ENCODE results near the gene PTPRT. TPM values are rescaled to one million over a fixed set of nuclear protein-coding genes. Genes with fewer than 3 reads are reported as not detected.

Gene PTPRT
- total RNA-seq, 1 experiment from 2014 or later, result not detected

- ChIA-PET CTCF (no interaction called here), POLR2A (no interaction called here)
- no peak for ATAC-seq
- intact Hi-C loops (cut with micrococcal nuclease; ENCODE audit: unreplicated experiment), result no loop called here
- H3K27me3 ChIP-seq (ENCODE audit: control insufficient read depth, insufficient read depth, low read length), result no peaks in the 10 kb centered on the region
- TF ChIP-seq REST (IDR thresholded peaks at IDR 0.05; ENCODE audit: insufficient read depth in 1 of 2, low read depth in 2 of 2, low read length in 1 of 2), result no peak
- TF ChIP-seq POLR2AphosphoS5 (IDR thresholded peaks at IDR 0.05; ENCODE audit: low read depth, low read length), result no peak
- TF ChIP-seq, protein P1, sequence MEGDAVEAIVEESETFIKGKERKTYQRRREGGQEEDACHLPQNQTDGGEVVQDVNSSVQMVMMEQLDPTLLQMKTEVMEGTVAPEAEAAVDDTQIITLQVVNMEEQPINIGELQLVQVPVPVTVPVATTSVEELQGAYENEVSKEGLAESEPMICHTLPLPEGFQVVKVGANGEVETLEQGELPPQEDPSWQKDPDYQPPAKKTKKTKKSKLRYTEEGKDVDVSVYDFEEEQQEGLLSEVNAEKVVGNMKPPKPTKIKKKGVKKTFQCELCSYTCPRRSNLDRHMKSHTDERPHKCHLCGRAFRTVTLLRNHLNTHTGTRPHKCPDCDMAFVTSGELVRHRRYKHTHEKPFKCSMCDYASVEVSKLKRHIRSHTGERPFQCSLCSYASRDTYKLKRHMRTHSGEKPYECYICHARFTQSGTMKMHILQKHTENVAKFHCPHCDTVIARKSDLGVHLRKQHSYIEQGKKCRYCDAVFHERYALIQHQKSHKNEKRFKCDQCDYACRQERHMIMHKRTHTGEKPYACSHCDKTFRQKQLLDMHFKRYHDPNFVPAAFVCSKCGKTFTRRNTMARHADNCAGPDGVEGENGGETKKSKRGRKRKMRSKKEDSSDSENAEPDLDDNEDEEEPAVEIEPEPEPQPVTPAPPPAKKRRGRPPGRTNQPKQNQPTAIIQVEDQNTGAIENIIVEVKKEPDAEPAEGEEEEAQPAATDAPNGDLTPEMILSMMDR (IDR thresholded peaks at IDR 0.05), result no peak
- TF ChIP-seq TCF7L2 (IDR thresholded peaks at IDR 0.05; ENCODE audit: low read depth, low read length), result no peak
- TF ChIP-seq SIN3A (IDR thresholded peaks at IDR 0.05; ENCODE audit: borderline replicate concordance, insufficient read depth, low read depth, low read length), result no peak
- no TSS peak for BruUV-seq (replicated peaks)
- in situ Hi-C loops (cut with HindIII; ENCODE audit: low pct_unique_long_range_greater_than_20kb, low sequenced_read_pairs), result no loop called here
- DNase-seq (ENCODE audit: low read depth, low spot score), result no peak
- no peaks in the 10 kb centered on the region for H3K9me3 ChIP-seq (ENCODE audit: control insufficient read depth, insufficient read depth, low read depth, low read length)
- no peaks in the 10 kb centered on the region for H3K36me3 ChIP-seq (ENCODE audit: control insufficient read depth, insufficient read depth, low read length)
- H3K27ac ChIP-seq (ENCODE audit: low read length), result no peak overlapping the region
- no peak overlapping the region for H3K4me3 ChIP-seq (ENCODE audit: low read depth in 2 of 2, low read length in 2 of 2)
- no peaks in the 10 kb centered on the region; the same call in 1 of the 2 replicates for H3K4me1 ChIP-seq (ENCODE audit: control insufficient read depth, insufficient read depth, low read length)
Measured at GRCh38 chr20:42254673-42255072, 935.0 kb downstream of the PTPRT start.

DNA sequence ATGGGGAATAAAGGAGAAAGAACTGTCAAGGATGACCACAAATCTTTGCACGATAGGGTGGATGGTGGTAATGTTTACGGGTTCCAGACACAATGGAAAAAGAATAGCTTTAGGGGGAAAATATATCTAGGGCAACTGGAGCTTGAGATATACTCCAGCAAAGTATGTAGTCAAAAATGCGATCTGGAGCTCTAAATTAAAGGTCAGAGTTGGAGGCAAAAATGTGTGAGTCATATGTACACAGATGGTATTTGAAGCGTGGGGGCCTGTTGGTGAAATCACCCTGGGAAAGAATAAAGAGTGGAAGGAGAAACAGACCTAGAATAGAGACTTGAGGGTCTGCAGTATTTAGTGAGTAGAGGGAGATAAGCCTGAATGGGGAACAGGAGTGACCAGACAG, 937.6 kb downstream of the PTPRT start:
- ATAC-seq (no peak), DNase-seq (ENCODE audit: low read depth, low spot score) (no peak)
- ChIA-PET POLR2A (no interaction called here), CTCF (no interaction called here)
- Histone ChIP-seq H3K4me3 (ENCODE audit: low read depth in 2 of 2, low read length in 2 of 2) (no peak overlapping the region), H3K36me3 (ENCODE audit: control insufficient read depth, insufficient read depth, low read length) (no peaks in the 10 kb centered on the region), H3K9me3 (ENCODE audit: control insufficient read depth, insufficient read depth, low read depth, low read length) (no peaks in the 10 kb centered on the region), H3K4me1 (ENCODE audit: control insufficient read depth, insufficient read depth, low read length) (no peaks in the 10 kb centered on the region; the same call in 1 of the 2 replicates), H3K27ac (ENCODE audit: low read length) (no peak overlapping the region), H3K27me3 (ENCODE audit: control insufficient read depth, insufficient read depth, low read length) (no peaks in the 10 kb centered on the region)
- in situ Hi-C loops (cut with HindIII; ENCODE audit: low pct_unique_long_range_greater_than_20kb, low sequenced_read_pairs), result no loop called here
- BruUV-seq (replicated peaks), result no TSS peak
- intact Hi-C loops (cut with micrococcal nuclease; ENCODE audit: unreplicated experiment), result no loop called here
- TF ChIP-seq POLR2AphosphoS5 (IDR thresholded peaks at IDR 0.05; ENCODE audit: low read depth, low read length) (no peak), TCF7L2 (IDR thresholded peaks at IDR 0.05; ENCODE audit: low read depth, low read length) (no peak), SIN3A (IDR thresholded peaks at IDR 0.05; ENCODE audit: borderline replicate concordance, insufficient read depth, low read depth, low read length) (no peak), REST (IDR thresholded peaks at IDR 0.05; ENCODE audit: insufficient read depth in 1 of 2, low read depth in 2 of 2, low read length in 1 of 2) (no peak)
- TF ChIP-seq, protein P1 (IDR thresholded peaks at IDR 0.05), result no peak

Data from Panc1 (cell line).